HCT116 (cell line): Measurements from ENCODE around the gene FAM81A. TPM values are rescaled to one million over a fixed set of nuclear protein-coding genes. Genes with fewer than 3 reads are reported as not detected.

Experiments used
- ATAC-seq: fragments of 200-7000 bp; cut with Tn5 transposase; 2 replicates; pipeline ENCODE4 v1.9.1; 2020; ENCODE audit warnings: mild to moderate bottlenecking, moderate library complexity
- BruUV-seq: library from RNA; stranded (reverse); fragments of 400-500 nt; replicated peaks from 2 replicates; lab custom pipeline; 2021; lab: Mats Ljungman, UMichigan
- CTCF ChIA-PET: fragments of 300-600 bp; sonication (Branson Sonifier 250); formaldehyde crosslinking; loops from one replicate; lab custom pipeline; 2021; ENCODE audit warnings: antibody characterized with exemption; lab: Charles Lee
- POLR2A ChIA-PET: fragments of 300-600, 350-600 bp; sonication (Branson Sonifier 250); formaldehyde crosslinking; loops from one replicate; lab custom pipeline; 2021; ENCODE audit warnings: antibody characterized with exemption; lab: Charles Lee
- RAD21 ChIA-PET, 2 experiments: fragments of 300-600 bp; sonication (Branson Sonifier 250); formaldehyde crosslinking; loops; one replicate each; lab custom pipeline; 2023; ENCODE audit warnings: low total read pairs in 2 of 2; ENCODE audit not compliant: uncharacterized antibody in 2 of 2, unreplicated experiment in 2 of 2, low non-redundant PET in 1 of 2; lab: Charles Lee
- DNase-seq: peaks from one replicate; pipeline ENCODE4 v3.0.0-alpha.2; 2010; ENCODE audit warnings: low read depth, low spot score
- H2AFZ ChIP-seq: fragments of 200-600 bp; shearing (Covaris generic), sonication (generic); 2 replicates; pipeline ENCODE4 v1.6.1; 2017; ENCODE audit warnings: low read depth, mixed run types, mixed read lengths, antibody characterized with exemption, low read length; ENCODE audit not compliant: poor library complexity, severe bottlenecking
- H3K27ac ChIP-seq: 2 replicates; pipeline ENCODE4 v1.5.1; 2012; ENCODE audit warnings: low read depth, low read length
- H3K27me3 ChIP-seq: fragments of 200-600 bp; sonication (generic); 2 replicates; pipeline ENCODE4 v1.6.1; 2016; ENCODE audit warnings: mixed run types, low read length, mixed read lengths; ENCODE audit not compliant: insufficient read depth
- H3K36me3 ChIP-seq, 2 experiments: fragments of 200-500 bp in 1 of 2; fragments of 200-600 bp in 1 of 2; sonication (Bioruptor generic) in 1 of 2; sonication (generic) in 1 of 2; 2 replicates each; pipeline versions ENCODE4 v1.5.1 to v1.6.1; 2014 to 2016; ENCODE audit warnings: low read length in 2 of 2, inconsistent platforms in 1 of 2, mixed read lengths in 1 of 2, mixed run types in 1 of 2; ENCODE audit not compliant: insufficient read depth in 2 of 2, control insufficient read depth in 1 of 2
- H3K4me1 ChIP-seq, 2 experiments: fragments of 200-600 bp in 1 of 2; sonication (generic) in 1 of 2; 2 replicates each; pipeline versions ENCODE4 v1.5.1 to v1.6.1; 2012 to 2017; ENCODE audit warnings: low read length in 2 of 2, inconsistent platforms in 1 of 2, mild to moderate bottlenecking in 1 of 2, mixed read lengths in 1 of 2, mixed run types in 1 of 2, moderate library complexity in 1 of 2; ENCODE audit not compliant: insufficient read depth in 2 of 2, control insufficient read depth in 1 of 2
- H3K4me2 ChIP-seq: fragments of 200-600 bp; sonication (generic); 2 replicates; pipeline ENCODE4 v1.6.1; 2017; ENCODE audit warnings: mixed run types, low read length, mixed read lengths
- H3K4me3 ChIP-seq, 2 experiments: fragments of 200-600 bp in 1 of 2; sonication (generic) in 1 of 2; replicated peaks in 1 of 2; 2 replicates each; pipeline ENCODE4 v1.5.1; 2011 to 2016; ENCODE audit warnings: low read length in 2 of 2, control low read depth in 1 of 2, low read depth in 1 of 2, mild to moderate bottlenecking in 1 of 2, mixed read lengths in 1 of 2, mixed run types in 1 of 2
- H3K79me2 ChIP-seq: fragments of 200-600 bp; sonication (generic); 2 replicates; pipeline ENCODE4 v1.6.1; 2017; ENCODE audit warnings: mild to moderate bottlenecking, mixed run types, low read length, moderate library complexity, mixed read lengths; ENCODE audit not compliant: insufficient read depth
- H3K9ac ChIP-seq: fragments of 200-600 bp; sonication (generic); 2 replicates; pipeline ENCODE4 v1.6.1; 2016; ENCODE audit warnings: low read length, mixed read lengths
- H3K9me2 ChIP-seq: fragments of 200-600 bp; sonication (generic), shearing (Covaris generic); 2 replicates; pipeline ENCODE4 v1.6.1; 2017; ENCODE audit warnings: mixed run types, mild to moderate bottlenecking, moderate library complexity; ENCODE audit not compliant: insufficient read depth
- H3K9me3 ChIP-seq, 2 experiments: fragments of 200-500 bp in 1 of 2; fragments of 200-600 bp in 1 of 2; sonication (Bioruptor generic) in 1 of 2; sonication (generic) in 1 of 2; 2 replicates each; pipeline ENCODE4 v1.6.1; 2014 to 2017; ENCODE audit warnings: low read length in 2 of 2, mixed read lengths in 2 of 2, inconsistent platforms in 1 of 2, low read depth in 1 of 2, mild to moderate bottlenecking in 1 of 2, mixed run types in 1 of 2, moderate library complexity in 1 of 2; ENCODE audit not compliant: control insufficient read depth in 1 of 2, insufficient read depth in 1 of 2
- H4K20me1 ChIP-seq: fragments of 200-600 bp; sonication (generic), shearing (Covaris generic); 2 replicates; pipeline ENCODE4 v1.6.1; 2017; ENCODE audit warnings: mixed run types, mild to moderate bottlenecking, moderate library complexity; ENCODE audit not compliant: insufficient read depth
- EGR1 ChIP-seq: IDR thresholded peaks from 2 replicates; pipeline ENCODE4 v1.6.1; 2012; ENCODE audit warnings: low read depth
- EZH2 ChIP-seq: fragments of 200-600 bp; sonication (generic); IDR thresholded peaks from 2 replicates; pipeline ENCODE4 v1.6.1; 2017; ENCODE audit warnings: antibody characterized with exemption, mixed run types
- EZH2phosphoT487 ChIP-seq: fragments of 200-600 bp; IDR thresholded peaks from 2 replicates; pipeline ENCODE4 v1.6.1; 2018; ENCODE audit warnings: antibody characterized with exemption, borderline replicate concordance
- POLR2AphosphoS5 ChIP-seq: IDR thresholded peaks from 2 replicates; pipeline ENCODE4 v1.6.1; 2011; ENCODE audit warnings: mild to moderate bottlenecking, low read depth, low read length, moderate library complexity
- RAD21 ChIP-seq: IDR thresholded peaks from 2 replicates; pipeline ENCODE4 v1.6.1; 2012; ENCODE audit warnings: low read depth, mild to moderate bottlenecking
- SIN3A ChIP-seq: IDR thresholded peaks from 2 replicates; pipeline ENCODE4 v1.6.1; 2012; ENCODE audit warnings: low read depth
- YY1 ChIP-seq: IDR thresholded peaks from 2 replicates; pipeline ENCODE4 v1.6.1; 2011; ENCODE audit warnings: low read length, low read depth, moderate library complexity, mild to moderate bottlenecking; ENCODE audit not compliant: insufficient replicate concordance; ENCODE audit errors: extremely low read depth
- ZFX ChIP-seq: fragments of 450-650 bp; IDR thresholded peaks from 2 replicates; pipeline ENCODE4 v1.6.1; 2017
- ZNF274 ChIP-seq: fragments of 200-500 bp; sonication (Bioruptor generic); IDR thresholded peaks from 2 replicates; pipeline ENCODE4 v1.6.1; 2014; ENCODE audit warnings: mild to moderate bottlenecking, low read depth, low read length, inconsistent platforms
- intact Hi-C: fragments of 100-400 bp; cut with micrococcal nuclease; formaldehyde crosslinking; loops from 2 replicates; pipeline ENCODE4 v1.10.0; 2022
- total RNA-seq: library from RNA; stranded (reverse); gene quantifications from one replicate; pipeline ENCODE4 v1.2.1, GENCODE V29; 2021; ENCODE audit not compliant: unreplicated experiment
- TF ChIP-seq, protein P1 (sequence below): IDR thresholded peaks from 2 replicates; pipeline ENCODE4 v1.6.1; 2011; ENCODE audit warnings: mild to moderate bottlenecking, low read length, moderate library complexity; ENCODE audit not compliant: insufficient replicate concordance; ENCODE audit errors: extremely low read depth
- TF ChIP-seq, protein P2 (sequence below), 3 experiments: fragments of 200-600 bp in 1 of 3; sonication (generic) in 1 of 3; IDR thresholded peaks in 2 of 3; conservative IDR thresholded peaks in 1 of 3; 2 replicates each; pipeline ENCODE4 v1.5.1; 2012 to 2017; ENCODE audit warnings: low read depth in 2 of 3, low read length in 2 of 3, antibody characterized with exemption in 1 of 3, borderline replicate concordance in 1 of 3, control low read depth in 1 of 3, mild to moderate bottlenecking in 1 of 3, mixed read lengths in 1 of 3, mixed run types in 1 of 3, moderate library complexity in 1 of 3; ENCODE audit not compliant: insufficient read depth in 1 of 3

FAM81A gene
- total RNA-seq, 1 experiment from 2014 or later = 6.6 TPM

DNA sequence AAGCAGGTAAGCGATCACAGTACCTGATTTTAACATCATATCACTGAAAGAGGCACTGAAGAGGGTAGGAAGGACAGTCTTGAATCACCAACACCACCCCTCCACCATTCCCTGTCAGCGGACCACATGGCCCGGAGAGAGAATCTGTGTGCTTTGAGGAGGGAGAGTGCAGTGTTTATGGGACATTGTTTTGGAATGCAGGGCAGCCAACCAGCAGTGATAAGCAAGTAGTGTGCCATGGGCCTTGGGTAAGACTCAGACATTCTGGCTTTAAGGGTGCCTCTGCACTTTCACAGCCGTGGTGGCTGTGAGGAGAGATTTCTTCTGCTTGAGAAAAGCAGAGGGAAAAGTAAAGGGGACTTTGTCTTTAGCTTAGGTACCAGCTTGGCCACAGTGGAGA lies 46.4 kb downstream of the FAM81A start:
- H3K9me2 ChIP-seq = no peaks in the 10 kb centered on the region

More for the DNA sequence above, 46.4 kb downstream of the FAM81A start:
- no peaks in the 10 kb centered on the region for H3K79me2 ChIP-seq
- ATAC-seq (no peak), DNase-seq (no peak)
- H3K27ac ChIP-seq = no peak overlapping the region
- H3K4me1 ChIP-seq = peaks cover 5 to 14% of the 10 kb centered on the region in 2 experiments
- RAD21 ChIA-PET = no interaction called here
- intact Hi-C loops = no loop called here
- no TSS peak for BruUV-seq
- no peak overlapping the region for H3K4me2 ChIP-seq
- no peak overlapping the region for H2AFZ ChIP-seq
- no peak overlapping the region for H3K9ac ChIP-seq
- no peak overlapping the region for H3K4me3 ChIP-seq
- H4K20me1 ChIP-seq = no peaks in the 10 kb centered on the region
- CTCF ChIA-PET = no interaction called here
- H3K27me3 ChIP-seq = no peaks in the 10 kb centered on the region
- TF ChIP-seq ZNF274 = no peak
- no peak for TF ChIP-seq EZH2
- TF ChIP-seq, protein P1, sequence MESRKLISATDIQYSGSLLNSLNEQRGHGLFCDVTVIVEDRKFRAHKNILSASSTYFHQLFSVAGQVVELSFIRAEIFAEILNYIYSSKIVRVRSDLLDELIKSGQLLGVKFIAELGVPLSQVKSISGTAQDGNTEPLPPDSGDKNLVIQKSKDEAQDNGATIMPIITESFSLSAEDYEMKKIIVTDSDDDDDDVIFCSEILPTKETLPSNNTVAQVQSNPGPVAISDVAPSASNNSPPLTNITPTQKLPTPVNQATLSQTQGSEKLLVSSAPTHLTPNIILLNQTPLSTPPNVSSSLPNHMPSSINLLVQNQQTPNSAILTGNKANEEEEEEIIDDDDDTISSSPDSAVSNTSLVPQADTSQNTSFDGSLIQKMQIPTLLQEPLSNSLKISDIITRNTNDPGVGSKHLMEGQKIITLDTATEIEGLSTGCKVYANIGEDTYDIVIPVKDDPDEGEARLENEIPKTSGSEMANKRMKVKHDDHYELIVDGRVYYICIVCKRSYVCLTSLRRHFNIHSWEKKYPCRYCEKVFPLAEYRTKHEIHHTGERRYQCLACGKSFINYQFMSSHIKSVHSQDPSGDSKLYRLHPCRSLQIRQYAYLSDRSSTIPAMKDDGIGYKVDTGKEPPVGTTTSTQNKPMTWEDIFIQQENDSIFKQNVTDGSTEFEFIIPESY = no peak
- TF ChIP-seq EZH2phosphoT487 = no peak
- TF ChIP-seq, protein P2, sequence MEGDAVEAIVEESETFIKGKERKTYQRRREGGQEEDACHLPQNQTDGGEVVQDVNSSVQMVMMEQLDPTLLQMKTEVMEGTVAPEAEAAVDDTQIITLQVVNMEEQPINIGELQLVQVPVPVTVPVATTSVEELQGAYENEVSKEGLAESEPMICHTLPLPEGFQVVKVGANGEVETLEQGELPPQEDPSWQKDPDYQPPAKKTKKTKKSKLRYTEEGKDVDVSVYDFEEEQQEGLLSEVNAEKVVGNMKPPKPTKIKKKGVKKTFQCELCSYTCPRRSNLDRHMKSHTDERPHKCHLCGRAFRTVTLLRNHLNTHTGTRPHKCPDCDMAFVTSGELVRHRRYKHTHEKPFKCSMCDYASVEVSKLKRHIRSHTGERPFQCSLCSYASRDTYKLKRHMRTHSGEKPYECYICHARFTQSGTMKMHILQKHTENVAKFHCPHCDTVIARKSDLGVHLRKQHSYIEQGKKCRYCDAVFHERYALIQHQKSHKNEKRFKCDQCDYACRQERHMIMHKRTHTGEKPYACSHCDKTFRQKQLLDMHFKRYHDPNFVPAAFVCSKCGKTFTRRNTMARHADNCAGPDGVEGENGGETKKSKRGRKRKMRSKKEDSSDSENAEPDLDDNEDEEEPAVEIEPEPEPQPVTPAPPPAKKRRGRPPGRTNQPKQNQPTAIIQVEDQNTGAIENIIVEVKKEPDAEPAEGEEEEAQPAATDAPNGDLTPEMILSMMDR (IDR thresholded peaks at IDR 0.05 in 2 of 3, conservative IDR thresholded peaks at IDR 0.05 in 1 of 3; ENCODE audit: borderline replicate concordance in 1 of 3, insufficient read depth in 1 of 3, low read depth in 2 of 3, low read length in 2 of 3) = no peak
- TF ChIP-seq SIN3A = no peak
- no peak for TF ChIP-seq ZFX
- TF ChIP-seq RAD21 = no peak
- no peak for TF ChIP-seq POLR2AphosphoS5
- TF ChIP-seq EGR1 = no peak
- no peak for TF ChIP-seq YY1
- TF ChIP-seq, all 23 proteins: peak for 0
- Histone ChIP-seq H3K9me3 (no peaks in the 10 kb centered on the region), H3K36me3 (no peaks in the 10 kb centered on the region)
- POLR2A ChIA-PET = no interaction called here
